HG02943 (cell line): ENCODE data around the gene SRSF5.

ENCODE experiments used
- ATAC-seq: cut with Tn5 transposase; IDR thresholded peaks from one replicate; pipeline ENCODE4 v1.9.1; 2021; ENCODE audit warnings: mild to moderate bottlenecking, low read depth, moderate library complexity; ENCODE audit not compliant: unreplicated experiment

SRSF5 gene

GRCh38 chr14:69769623-69770022 lies 2.7 kb downstream of the SRSF5 start:
- no peak for ATAC-seq

GRCh38 chr14:69770559-69770958 lies 3.6 kb downstream of the SRSF5 start:
- no peak for ATAC-seq

GRCh38 chr14:69771136-69771535 lies 4.2 kb downstream of the SRSF5 start:
- no peak for ATAC-seq

- ATAC-seq = no peak
Measured at GRCh38 chr14:69772082-69773017, 5.4 kb downstream of the SRSF5 start.

- no peak for ATAC-seq
Measured at GRCh38 chr14:69773571-69774276, 6.8 kb downstream of the SRSF5 start.

- ATAC-seq = no peak
Measured at GRCh38 chr14:69775012-69775411, 8.1 kb downstream of the SRSF5 start.

GRCh38 chr14:69776875-69777453 lies 10.0 kb downstream of the SRSF5 start:
- ATAC-seq = no peak

- no peak for ATAC-seq
Measured at GRCh38 chr14:69779088-69779487, 12.1 kb downstream of the SRSF5 start.

- ATAC-seq = no peak
Measured at GRCh38 chr14:69780092-69780491, 13.2 kb downstream of the SRSF5 start.

GRCh38 chr14:69780952-69781351 lies 14.0 kb downstream of the SRSF5 start:
- ATAC-seq = no peak

- ATAC-seq = no peak
Measured at GRCh38 chr14:69784942-69785341, 18.0 kb downstream of the SRSF5 start.

- no peak for ATAC-seq
Measured at GRCh38 chr14:69786603-69787002, 19.7 kb downstream of the SRSF5 start.

GRCh38 chr14:69789118-69789640 lies 22.2 kb downstream of the SRSF5 start:
- no peak for ATAC-seq

- no peak for ATAC-seq
Measured at GRCh38 chr14:69792887-69793421, 26.0 kb downstream of the SRSF5 start.

GRCh38 chr14:69794791-69795190 lies 27.8 kb downstream of the SRSF5 start:
- ATAC-seq = no peak

GRCh38 chr14:69795691-69796090 lies 28.7 kb downstream of the SRSF5 start:
- no peak for ATAC-seq

GRCh38 chr14:69796797-69797500 lies 30.0 kb downstream of the SRSF5 start, which contains the start of gene SLC10A1:
TSS of gene SLC10A1 (minus strand) at chr14:69797241. CDS start at chr14:69797155, 86 bp downstream.
- no peak for ATAC-seq

GRCh38 chr14:69797573-69798338 lies 30.8 kb downstream of the SRSF5 start:
- no peak for ATAC-seq

GRCh38 chr14:69798339-69798735 lies 31.4 kb downstream of the SRSF5 start:
- no peak for ATAC-seq
